Limb (tissue), 2 donors: Measurements from ENCODE around the gene CCDC134.

ENCODE experiments used
- DNase-seq, 2 donors: peaks; one replicate each; pipeline ENCODE4 v3.0.0-alpha.2; 2016; ENCODE audit errors: extremely low spot score in 2 of 2

CCDC134 gene

DNA sequence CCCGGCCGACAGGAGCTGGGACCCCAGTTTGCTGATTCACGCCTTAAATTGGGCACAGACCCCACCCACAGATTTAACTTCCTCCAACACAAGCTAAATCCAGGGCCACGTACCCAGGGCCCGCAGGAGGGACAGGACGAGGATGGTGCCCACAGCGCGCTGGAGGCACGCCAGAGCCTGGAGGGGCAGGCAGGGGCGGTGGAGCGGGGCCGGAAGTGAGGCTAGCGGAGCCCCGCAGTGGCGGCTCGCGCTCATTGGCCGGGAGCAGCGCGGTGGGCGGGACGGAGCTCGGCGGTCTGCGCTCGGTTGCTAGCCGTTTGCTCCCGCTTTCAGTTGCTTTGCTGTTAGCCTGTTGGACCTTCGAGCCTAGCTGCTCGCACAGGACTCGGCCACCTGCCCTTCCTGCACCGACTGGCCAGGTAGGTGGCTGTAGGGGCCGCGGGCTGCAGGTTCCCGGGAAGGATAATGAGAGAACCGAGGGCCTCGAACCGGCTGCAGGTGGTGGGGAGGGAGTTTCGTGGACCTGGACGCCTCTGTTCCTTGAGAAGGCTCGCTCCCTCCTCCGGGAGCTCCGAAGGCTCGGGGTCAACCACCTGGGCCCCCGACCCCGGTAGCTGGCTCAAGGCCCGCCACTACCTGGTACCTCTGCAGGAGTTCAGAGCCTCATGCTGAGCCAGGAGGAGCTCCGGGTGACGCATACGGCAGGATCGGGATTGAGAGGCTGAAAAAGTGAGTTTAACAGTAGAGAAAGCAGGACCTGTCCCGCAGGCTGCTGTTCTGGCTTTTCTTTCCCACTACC lies at the start of gene CCDC134:
TSS of gene CCDC134 (plus strand) at position 332 of the 799 bp plus-strand sequence. CDS start 8,212 bp downstream, outside the sequence.
- DNase-seq, result peak; percentile 92 to 96

DNA sequence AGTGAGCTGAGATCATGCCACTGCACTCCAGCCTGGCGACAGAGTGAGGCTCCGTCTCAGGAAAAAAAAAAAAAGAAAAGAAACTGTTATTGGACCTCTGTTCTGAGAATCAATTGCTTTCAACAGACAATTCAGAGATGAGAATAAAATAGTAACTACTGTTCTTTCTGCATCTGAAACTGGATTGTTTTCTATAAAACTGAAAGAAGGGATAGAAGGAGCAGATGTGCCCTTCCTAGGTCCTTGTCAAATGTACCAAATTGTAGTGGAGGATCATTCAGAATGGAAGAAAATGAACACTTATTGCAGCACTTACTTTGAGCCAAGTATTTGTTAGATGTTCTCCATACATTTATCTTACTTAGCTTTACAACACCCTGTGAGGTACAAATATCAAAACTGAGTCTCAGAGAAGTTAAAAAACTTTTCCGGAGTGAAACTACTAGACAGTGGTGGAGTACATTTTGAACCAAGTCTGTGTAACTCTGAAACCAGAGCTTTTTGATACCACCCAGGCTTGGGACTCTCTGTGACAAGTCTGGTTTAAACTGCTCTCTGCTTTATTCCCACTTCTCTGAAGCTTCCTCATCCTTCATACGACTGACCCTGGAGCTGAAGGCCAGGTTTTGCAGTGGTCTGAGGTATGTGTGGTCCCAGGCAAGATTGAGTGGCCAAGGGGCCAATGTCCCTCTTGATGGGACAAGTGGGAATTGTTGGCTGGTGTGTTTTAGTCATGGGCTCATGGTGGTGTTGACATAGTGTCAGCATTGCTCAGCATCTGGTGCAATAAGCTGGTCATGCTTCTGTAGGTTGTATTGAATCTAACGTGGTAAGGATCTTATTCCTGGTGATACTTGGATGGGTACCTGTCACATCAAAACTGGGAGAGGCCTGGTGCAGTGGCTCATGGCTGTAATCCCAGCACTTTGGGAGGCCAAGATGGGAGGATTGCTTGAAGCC lies 48.2 kb upstream of the CCDC134 start:
- DNase-seq, result no peak

DNA sequence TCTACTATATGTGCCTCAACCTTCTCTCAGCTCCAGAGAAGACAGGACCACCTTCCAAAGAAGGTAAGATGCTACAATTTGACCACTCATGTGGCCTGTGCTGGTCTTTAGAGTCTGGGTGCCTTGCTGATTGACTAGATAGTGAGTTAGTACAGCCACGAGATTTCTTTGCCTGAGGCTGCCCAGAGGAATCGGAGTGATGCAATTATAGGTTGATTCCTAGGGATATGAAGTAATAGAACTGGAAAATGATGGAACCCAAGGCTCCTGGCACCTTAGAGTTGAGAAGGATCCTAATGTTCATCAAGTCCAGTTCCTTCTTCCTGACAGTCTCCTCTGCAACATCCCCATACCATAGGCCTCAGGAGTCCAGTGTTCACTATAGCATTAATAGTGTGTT lies 46.5 kb upstream of the CCDC134 start:
- DNase-seq, result no peak

DNA sequence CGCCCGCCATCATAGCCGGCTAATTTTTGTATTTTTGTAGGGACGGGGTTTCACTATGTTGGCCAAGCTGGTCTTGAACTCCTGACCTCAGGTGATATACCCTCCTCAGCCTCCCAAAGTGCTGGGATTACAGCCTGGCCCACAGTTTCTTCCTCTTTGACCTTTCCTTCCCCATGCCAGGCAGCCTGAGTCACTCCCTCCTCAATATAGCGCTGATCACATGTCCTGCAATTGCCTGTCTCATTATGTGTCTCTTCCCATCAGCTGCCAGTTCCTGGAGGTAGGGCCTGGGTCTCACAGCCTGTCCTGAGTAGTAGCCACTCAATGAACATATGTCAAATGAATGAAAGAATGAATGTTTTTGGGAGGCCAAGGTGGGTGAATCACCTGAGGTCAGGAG lies 43.0 kb upstream of the CCDC134 start:
- DNase-seq, result no peak

DNA sequence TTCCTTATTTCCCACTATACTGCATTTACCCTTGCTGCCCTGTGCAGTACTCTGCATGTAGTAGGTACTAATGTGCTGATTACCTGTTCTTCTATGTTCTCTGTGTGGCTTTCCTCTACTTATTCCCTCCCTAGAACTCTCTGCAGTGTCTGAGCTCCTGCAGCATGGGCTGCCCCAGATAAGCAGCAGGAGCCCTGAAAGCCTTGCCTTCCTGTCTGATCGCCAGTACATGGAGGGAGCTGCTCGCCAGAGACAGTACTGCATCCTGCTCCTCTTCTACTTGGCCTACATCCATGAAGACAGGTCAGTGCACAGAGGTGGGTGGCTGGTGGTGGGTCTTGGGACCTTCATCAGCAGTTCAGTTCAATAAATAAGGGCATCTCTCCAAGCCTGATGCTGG lies 42.2 kb upstream of the CCDC134 start:
- DNase-seq, result no peak

DNA sequence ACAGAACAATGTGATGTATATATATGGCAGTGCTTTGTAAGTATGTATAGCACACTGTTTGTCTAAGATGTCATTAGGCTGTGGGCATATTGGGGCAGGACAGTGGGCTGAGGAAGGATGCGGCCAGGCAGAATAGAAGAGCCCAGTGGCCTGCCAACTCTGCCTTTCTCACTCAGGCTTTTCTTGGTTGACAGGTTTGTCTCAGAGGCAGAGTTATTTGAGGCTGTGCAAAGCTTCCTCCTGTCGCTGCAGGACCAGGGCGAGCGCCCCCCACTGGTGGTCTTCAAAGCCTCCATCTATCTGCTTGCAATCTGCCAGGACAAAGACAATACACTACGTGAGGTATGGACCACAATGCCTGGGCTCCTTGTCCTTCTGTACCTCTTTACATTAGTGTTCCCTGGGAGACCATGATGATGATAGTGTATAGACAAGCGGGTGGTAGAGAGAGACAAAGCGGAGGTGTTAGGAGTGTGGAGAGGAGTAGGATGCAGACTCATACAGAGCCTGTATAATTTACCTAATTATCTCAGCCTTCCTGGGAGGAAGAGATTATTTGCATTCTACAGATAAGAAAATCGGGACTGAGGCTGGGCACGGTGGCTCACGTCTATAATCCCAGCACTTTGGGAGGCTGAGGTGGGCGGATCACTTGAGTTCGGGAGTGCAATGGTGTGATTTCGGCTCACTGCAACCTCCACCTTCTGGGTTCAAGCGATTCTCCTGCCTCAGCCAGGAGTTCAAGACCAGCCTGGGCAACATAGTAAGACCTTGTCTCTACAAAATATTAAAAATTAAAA lies 37.3 kb upstream of the CCDC134 start:
- DNase-seq, result peak in 1 of 2 donors; percentile 47

DNA sequence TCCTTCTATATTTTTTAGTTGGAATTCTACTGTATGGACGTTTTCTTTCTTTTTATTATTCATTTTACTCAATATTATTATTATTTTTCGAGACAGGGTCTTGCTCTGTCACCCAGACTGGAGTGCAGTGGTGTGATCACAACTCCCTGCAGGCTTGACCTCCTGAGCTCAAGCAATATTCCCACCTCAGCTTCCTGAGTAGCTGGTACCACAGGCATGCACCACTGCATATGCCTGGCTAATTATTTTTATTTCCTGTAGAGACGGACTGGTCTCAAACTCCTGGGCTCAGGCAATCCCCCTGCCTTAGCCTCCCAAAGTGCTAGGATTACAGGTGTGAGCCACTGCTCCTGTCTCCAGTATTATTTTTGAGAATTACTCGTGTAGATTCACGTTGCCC lies 34.0 kb upstream of the CCDC134 start:
- DNase-seq, result no peak

DNA sequence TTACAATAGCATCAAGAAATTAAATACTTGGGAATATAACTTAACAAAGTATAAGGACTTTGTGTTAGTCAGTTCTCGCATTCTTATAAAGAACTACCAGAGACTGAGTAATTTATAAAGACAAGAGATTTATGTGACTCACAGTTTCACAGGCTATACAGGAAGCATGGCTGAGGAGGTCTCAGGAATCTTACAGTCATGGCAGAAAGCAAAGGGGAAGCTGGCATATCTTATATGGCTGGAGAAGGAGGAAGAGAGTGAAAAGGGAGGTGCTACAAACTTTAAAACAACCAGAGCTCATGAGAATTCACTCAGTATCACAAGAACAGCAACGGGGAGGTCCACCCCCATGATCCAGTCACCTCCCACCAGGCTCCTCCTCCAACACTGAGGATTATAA lies 32.0 kb upstream of the CCDC134 start:
- no peak for DNase-seq

DNA sequence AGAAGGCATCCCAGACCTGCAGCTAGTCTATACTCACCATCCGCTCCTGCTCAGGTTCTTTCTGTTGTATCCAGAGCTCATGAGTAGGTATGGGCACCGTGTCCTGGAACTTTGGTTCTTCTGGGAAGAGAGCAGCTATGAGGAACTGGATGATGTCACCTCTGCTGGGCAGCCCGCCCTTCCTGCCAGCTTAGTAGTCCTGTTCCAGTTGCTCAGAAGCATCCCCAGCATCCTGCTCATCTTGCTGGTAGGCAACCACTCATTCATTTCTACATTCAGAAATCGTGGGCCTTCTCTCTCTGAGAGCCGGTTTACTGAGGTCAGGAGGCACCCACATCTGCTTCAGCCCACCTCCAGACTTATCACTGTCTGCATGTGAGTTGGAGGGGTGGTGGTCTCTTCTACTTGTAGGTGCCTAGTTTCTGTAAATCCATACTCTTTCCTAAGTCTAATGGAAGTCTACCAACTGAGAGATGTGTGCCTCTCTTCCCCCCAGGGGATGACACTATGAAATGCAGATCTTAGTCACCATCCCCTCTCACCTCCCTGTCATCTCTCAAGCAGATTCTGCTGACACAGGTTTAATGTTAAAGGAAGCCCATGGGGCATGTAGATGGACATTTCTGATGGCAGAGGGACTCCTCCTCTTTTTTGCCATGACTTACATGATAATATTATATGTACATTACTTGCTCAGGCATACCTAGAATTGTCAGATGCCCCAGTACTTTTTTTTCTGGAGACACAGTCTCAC lies 29.6 kb upstream of the CCDC134 start:
- no peak for DNase-seq

DNA sequence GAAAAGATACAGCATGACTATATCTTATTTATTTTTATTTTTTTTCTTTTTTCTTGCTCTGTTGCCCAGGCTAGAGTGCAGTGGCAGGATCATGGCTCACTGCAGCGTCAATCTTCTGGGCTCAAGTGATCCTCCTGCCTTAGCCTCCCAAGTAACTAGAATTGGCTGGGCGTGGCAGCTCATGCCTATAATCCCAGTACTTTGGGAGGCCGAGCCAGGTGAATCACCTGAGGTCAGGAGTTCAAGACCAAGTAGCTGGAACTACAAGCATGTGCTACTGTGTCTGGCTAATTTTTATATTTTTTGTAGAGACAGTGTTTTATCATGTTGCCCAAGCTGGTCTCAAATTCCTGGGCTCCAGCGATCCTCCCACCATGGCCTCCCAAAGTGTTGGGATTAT lies 28.3 kb upstream of the CCDC134 start:
- DNase-seq, result no peak

DNA sequence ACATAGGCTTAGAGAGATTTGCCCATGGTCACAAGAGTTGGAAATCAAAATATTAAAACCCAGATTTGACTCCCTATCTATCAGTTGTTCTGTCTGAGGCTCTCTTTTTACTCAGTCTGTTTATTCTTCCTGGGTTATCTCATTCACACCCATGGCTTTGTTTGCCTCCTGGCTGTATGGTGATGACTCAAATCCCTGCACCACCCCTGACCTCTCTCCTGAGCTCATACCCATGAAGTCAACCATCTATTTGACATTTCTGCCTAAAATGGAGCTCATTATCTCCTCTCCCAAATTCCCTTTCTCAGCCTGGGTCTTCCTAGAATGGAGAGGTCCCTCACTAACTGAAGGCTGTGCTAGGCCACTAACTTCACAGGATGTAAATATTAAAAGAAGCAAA lies 27.8 kb upstream of the CCDC134 start:
- no peak for DNase-seq

DNA sequence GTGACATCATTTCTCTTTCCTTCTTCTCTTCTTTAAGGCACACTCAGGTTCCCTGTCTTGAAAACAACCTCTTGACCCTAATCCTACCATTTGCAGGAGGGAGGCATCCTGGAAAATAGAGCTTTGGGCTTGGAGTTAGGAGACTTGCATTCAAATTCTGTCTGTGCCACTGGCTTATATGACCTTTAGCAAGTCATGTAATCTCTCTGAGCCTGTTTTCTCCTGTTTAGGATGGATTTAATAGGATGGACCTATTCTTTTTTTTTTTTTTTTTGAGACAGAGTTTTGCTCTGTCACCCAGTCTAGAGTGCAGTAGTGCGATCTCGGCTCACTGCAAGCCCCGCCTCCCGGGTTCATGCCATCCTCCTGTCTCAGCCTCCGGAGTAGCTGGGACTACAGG lies 25.1 kb upstream of the CCDC134 start:
- no peak for DNase-seq

DNA sequence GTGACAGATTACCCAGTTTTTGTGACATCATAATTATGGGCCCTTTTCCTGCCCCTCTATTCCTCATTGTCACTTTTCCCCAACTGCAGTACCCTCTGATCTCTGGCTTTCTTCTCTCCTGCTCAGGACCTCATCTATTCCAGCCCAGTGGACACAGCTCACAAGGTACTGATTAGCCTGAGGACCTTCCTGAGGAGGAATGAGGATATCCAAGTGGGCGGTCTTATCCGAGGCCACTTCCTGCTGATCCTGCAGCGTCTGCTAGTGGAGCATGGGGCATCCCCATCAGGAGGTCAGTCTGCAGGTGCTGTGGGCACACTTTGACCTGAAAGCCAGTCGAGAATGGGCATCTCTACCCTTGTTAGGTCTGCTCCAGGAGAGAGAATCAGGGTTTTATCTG lies 24.5 kb upstream of the CCDC134 start:
- DNase-seq, result no peak

DNA sequence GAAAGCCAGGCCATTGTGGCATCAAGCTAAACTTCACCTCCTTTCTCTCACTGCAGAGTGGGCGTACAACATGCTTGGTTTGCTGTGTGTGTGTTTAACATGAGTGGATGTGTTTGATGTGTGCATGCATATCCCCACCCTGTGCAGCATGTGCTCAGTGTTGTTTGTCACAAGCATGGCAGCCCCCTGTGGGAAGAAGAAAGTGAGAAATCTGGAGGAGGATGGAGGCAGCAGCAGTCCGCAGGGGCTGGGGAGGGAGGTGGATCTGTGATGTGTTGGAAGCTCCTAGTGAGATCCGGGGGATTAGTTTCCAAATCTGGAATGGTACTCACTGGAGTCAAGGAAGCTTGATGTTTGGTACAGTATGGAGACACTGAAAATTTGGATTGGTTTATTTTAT lies 24.1 kb upstream of the CCDC134 start:
- no peak for DNase-seq

DNA sequence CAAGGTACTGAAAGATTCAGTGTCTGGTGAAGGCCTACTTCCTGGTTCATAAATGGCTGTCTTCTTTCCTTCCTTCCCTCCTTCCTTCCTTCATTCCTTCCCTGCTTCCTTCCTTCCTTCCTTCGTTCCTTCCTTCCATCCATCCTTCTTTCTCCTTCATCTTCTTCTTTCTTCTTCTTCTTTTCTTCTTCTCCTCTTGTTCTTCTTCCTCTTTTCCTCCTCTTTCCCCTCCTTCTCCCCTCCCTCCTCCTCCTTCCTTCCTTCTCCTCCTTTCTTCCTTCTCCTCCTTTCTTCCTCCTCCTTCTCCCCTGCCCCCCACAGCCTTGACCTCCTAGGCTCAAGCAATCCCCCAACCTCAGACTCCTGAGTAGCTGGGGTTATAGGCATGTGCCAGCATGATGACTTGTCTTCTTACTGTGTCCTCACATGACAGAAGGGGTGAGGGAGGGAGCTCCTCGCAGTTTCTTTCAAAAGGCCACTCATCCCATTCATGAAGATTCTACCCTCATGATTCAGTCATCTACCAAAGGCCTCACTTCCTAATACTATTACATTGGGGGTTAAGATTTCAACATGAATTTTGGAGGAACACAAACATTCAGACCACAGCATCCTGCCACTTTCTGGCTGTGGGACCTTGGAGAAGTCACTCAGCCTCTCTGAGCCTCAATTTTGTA lies 22.6 kb upstream of the CCDC134 start:
- no peak for DNase-seq

DNA sequence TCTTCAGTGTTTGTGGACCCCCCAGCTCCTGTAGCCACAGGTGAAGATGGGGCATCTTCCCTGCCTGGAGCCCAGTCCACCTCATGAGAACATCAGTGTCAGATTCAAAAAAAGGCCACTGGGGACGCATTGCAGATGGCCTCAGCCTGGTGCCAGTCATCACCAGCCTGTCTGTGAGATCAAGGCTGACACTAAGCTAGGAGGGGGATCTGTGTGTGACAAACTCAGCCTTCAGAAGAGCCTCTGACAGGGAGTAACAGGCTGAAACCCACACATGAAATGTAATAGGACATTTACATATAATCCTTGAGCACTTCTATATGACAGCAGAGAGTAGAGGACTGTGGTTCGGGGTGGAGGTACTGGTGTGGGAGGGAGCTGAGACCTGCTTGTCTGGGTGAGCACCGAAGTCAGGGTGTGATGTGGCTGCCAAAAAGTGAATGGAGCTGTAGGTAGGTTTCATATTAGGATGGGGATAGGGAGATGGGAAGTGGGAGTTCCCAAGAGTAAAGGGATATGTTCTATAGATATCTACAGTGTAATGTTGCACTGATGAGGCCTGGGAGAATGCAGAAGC lies 20.5 kb upstream of the CCDC134 start:
- DNase-seq, result no peak

DNA sequence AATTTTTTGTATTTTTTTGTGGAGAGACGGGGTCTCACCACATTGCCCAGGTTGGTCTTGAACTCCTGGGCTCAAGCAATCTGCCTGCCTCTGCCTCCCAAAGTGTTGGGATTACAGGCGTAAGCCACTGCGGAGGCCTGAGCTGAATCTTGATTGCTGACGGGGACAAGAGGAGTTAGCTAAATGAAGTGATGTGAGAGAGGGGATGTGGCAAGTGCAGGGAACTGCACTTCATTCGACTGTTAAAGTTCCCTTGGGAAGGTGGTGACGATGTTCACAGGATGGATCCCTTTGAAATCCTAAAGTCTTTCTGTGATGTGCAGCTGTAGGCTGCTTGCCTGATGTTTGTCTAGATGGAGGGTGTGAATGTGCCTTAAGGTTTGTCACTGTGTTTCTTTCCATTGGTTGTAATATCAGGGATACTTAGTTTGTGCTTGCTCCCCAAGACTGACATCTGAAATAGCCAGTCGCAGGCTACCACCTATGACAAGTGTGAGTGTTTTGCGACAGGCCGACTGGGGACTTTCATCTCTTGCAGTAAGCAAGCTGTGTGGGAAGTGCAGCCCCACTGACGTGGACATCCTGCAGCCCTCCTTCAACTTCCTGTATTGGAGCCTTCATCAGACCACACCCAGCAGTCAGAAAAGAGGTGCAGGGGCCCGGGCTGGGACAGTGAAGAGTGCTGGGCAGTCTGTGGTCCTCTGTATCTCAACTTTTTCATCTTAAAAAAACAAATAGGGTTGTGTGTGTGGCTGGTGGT lies 19.6 kb upstream of the CCDC134 start:
- peak in 1 of 2 donors; percentile 33 for DNase-seq

DNA sequence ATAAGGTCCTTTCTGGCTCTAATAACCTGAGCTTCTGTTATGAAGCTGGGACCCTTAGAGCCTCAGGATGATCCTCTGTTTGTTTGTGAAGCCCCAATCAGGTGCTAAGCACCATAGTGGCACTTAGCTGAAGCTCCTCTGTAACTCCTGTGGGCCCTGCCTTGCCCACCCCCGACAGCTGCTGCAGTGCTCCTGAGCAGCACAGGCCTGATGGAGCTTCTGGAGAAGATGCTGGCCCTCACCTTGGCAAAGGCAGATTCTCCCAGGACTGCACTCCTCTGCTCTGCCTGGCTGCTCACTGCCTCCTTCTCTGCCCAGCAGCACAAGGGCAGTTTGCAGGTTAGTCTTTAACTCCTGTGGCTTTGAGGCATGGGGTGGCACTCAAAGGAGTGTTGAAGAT lies 19.0 kb upstream of the CCDC134 start:
- DNase-seq, result no peak

DNA sequence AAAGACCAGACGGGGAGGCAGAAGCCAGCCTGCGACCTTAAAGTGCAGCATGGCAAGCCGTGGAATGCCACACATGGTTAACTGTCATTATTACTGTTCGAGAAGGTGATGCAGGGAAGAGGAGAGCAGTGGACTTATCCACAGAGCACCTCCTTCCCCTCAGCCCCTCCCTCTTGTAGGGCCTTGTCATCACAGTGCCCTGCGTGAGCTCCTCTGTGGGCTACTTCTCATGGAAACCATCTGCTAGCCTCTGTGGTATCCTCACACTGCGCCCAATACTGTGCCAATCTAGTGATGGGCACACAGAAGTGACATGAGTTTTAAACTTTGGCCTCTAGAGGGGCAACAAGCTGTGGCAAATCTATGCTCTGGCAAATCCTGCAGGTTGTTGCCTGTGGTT lies 18.2 kb upstream of the CCDC134 start:
- no peak for DNase-seq
